HG02571 (cell line): Measurements from ENCODE around the gene CLEC9A.

Experiments used
- ATAC-seq: cut with Tn5 transposase; IDR thresholded peaks from one replicate; pipeline ENCODE4 v1.9.1; 2021; ENCODE audit warnings: mild to moderate bottlenecking, moderate library complexity; ENCODE audit not compliant: unreplicated experiment

CLEC9A gene

DNA sequence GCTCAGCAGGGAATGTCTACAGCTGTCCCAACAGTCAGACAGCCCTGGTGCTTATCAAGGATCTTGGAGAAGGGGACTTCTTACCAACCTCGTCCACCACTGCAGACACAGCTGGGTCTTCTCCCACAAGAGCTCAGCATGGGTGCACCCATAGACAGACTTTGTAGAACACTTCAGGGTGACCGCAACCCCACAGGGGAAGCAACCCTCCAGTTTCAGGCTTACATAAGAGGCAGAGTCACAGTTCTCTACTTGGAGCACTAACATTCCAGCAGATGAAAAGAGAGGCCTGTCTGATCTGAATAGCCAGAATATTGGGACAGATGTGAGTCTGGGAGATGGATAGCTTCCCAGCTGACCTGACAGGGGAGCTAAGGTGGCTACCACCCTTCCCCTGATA is 71.8 kb downstream of the CLEC9A start:
- ATAC-seq, result no peak

GRCh38 chr12:10110256-10110844 is 79.9 kb downstream of the CLEC9A start:
- no peak for ATAC-seq

- no peak for ATAC-seq
These were observed 81.0 kb downstream of the CLEC9A start for GRCh38 chr12:10111451-10111850.

DNA sequence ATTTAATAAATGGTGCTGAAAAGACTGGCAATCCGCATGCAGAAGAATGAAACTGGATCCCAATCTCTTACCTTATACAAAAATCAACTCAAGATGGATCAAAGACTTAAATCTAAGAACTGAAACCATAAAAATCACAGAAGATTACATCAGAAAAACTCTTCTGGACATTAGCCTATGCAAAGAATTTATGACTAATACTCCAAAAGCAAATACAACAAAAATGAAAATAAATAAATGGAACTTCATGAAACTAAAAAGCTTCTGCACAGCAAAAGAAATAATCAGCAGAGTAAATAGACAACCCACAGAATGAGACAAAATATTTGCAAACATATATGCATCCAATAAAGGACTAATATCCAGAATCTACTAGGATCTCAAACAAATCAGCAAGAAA is 82.6 kb downstream of the CLEC9A start:
- no peak for ATAC-seq

- no peak for ATAC-seq
These were observed 83.4 kb downstream of the CLEC9A start for GRCh38 chr12:10113920-10114319.

GRCh38 chr12:10115311-10115710 is 84.8 kb downstream of the CLEC9A start:
- no peak for ATAC-seq
